ENCODE measurements around the gene AVL9.

AVL9 gene

DNA sequence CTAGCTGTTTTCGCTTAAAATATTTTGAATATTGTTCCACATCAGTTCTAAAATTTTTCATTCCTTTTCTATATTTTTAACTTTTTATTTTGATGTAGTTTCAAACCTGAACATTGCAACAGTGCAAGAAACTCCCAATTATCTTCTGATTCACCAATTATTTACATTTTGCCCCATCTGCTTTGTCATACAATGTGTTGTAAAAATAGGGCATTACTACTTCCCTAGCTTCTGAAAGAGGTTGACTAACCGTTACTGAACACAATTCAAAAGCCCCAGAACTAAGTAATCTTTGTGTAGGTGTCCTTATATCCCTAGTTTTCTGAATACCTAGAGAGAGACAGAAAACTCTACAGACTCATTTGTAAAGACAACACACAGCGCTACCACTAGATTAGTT is 86.7 kb downstream of the AVL9 start:
- TF ChIP-seq, protein P1, sequence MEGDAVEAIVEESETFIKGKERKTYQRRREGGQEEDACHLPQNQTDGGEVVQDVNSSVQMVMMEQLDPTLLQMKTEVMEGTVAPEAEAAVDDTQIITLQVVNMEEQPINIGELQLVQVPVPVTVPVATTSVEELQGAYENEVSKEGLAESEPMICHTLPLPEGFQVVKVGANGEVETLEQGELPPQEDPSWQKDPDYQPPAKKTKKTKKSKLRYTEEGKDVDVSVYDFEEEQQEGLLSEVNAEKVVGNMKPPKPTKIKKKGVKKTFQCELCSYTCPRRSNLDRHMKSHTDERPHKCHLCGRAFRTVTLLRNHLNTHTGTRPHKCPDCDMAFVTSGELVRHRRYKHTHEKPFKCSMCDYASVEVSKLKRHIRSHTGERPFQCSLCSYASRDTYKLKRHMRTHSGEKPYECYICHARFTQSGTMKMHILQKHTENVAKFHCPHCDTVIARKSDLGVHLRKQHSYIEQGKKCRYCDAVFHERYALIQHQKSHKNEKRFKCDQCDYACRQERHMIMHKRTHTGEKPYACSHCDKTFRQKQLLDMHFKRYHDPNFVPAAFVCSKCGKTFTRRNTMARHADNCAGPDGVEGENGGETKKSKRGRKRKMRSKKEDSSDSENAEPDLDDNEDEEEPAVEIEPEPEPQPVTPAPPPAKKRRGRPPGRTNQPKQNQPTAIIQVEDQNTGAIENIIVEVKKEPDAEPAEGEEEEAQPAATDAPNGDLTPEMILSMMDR (IDR thresholded peaks at IDR 0.05; ENCODE audit: low read length, missing control alignments): no peak
- DNase-seq (ENCODE audit: low read depth): no peak
- H3K4me3 ChIP-seq (replicated peaks; ENCODE audit: low read depth, low read length): no peak overlapping the region

DNA sequence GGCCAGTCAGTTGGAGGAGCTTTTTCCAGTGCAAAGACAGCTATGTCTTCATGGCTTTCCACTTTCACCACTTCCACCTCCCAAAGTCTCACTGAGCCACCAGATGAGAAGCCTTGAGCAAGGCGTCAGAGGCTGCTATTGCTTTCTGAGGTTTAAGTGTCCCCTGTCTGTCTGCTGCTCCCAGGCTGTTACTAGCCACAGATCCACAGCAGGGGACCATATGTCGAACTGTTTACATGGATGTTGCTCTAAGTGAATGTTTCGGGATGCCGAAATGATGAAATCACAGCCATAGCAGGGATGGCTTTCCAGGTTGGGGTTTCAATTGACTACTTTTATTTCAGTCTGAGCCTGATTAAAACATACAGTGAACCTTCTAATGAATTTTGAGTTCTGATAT is 88.5 kb downstream of the AVL9 start:
- TF ChIP-seq, protein P1 (IDR thresholded peaks at IDR 0.05; ENCODE audit: low read length, missing control alignments): no peak
- H3K4me3 ChIP-seq (replicated peaks; ENCODE audit: low read depth, low read length): no peak overlapping the region
- no peak for DNase-seq (ENCODE audit: low read depth)

DNA sequence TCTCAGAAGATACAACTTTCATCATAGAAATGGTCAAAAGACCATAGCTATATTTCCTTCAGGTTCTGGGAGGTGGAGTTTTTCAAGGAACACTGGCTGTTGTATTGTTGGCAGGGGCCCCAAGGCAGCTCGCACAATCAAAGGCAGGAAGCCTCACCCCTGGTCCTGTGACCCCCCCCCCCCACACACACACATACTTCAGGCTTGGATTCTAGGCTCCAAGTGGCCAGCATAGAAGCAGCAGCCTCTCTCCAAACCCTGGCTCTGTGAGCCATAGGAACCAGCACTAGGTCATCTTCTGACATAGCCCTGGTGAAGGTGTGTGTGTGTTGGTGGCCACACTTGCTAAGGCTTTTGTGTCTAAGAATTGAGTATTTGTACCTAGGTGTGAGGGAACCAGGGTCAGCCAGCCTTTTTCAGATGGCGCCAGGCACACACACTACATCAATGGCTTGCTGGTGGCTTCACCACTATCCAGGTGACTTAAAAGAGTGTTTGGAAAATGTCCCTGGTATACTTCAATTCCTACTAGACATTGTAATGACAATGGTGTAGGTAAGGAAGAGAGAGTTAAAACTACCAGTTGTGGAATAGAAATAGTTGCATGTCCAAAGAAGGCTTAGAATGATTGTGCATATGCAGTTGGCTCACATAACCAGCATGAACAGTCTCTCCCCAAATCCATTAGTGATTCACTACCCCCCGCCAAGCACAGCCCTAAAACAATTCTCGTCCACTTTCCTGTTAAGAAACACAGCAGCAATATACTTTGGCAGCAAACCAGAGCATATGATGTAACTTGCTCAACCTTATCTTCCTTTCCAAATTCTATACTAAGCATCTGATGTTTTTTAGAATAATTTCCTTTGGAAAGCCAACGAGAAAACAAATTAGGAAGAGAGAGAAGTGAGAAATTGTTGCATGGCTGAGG is 91.3 kb downstream of the AVL9 start:
- DNase-seq (ENCODE audit: low read depth): peak; percentile 99
- H3K4me3 ChIP-seq (replicated peaks; ENCODE audit: low read depth, low read length): peak overlapping the region; percentile 30
- TF ChIP-seq, protein P1 (IDR thresholded peaks at IDR 0.05; ENCODE audit: low read length, missing control alignments): no peak

DNA sequence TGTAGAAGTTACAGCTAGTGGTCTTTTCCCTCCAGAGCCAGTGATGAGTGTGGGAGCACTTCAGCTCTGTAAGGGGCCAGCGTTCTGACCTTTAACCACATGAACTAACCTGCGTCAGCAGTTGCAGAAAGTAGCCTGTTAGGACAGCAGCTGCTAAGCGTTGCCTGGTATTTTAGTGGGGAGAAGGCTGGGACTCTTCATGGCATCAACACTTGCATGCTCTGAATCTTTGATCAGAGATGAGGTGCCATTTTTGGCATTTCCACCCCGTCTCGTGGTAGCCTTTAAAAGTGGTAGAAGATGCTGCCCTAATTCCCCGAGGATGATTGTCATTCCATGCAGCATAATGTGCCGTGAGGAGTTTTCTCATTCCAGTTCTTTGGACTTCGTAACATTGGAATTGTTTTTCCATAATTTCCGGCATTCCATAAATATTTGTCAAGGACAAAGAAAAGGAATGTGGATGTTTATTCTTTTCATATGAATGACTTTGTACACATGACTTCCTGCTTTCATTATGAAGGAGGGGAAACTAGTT is 92.2 kb downstream of the AVL9 start:
- peak; percentile 95 for DNase-seq (ENCODE audit: low read depth)
- TF ChIP-seq, protein P1 (IDR thresholded peaks at IDR 0.05; ENCODE audit: low read length, missing control alignments): no peak
- H3K4me3 ChIP-seq (replicated peaks; ENCODE audit: low read depth, low read length): peak overlapping the region; percentile 30

DNA sequence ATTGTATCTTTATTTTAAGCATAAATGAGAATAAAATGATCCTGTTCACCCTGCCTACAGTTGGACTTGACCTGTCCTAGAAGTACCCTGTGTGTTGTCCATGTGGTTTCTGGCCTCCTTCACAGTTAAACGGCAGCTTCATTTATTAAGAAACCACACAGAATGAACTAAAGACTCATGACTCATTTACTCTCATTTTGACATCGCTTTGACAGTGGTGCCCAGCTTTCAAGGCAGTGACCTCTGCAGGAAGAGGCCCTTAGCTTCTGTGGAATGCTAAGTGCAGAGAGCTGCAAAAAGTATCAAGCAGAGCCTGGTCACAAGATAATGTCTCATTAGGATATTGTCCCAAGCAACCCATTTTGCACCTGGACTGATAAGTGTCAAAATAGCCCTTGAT is 93.4 kb downstream of the AVL9 start:
- TF ChIP-seq, protein P1 (IDR thresholded peaks at IDR 0.05; ENCODE audit: low read length, missing control alignments): peak; percentile 25
- H3K4me3 ChIP-seq (replicated peaks; ENCODE audit: low read depth, low read length): no peak overlapping the region
- DNase-seq (ENCODE audit: low read depth): peak; percentile 90

DNA sequence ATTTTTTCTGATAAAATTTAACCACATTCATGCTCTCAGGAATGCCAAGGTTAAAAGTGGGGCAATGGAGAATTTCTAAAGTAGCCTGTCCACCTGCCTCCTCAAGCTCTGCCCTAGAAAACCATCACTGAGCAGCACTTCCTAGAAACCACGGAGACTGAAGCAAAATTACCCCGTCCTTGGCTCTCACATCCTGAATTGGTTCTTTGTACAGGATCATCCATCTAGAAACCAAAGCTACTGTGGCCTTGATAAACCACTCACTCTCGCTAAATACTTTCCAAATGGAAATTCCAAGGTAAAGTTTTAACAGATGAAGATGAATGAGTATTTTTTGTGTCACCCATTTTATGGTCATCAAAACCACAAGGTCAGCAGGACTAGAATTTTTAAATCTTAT is 96.6 kb downstream of the AVL9 start:
- no peak for DNase-seq (ENCODE audit: low read depth)
- no peak overlapping the region for H3K4me3 ChIP-seq (replicated peaks; ENCODE audit: low read depth, low read length)
- TF ChIP-seq, protein P1 (IDR thresholded peaks at IDR 0.05; ENCODE audit: low read length, missing control alignments): no peak
